Measurements from ENCODE around the gene KLF3. TPM values are rescaled to one million over a fixed set of nuclear protein-coding genes. Genes with fewer than 3 reads are reported as not detected.

Gene KLF3
- total and polyA plus RNA-seq, 2 of the 8 experiments (the other 6 are each of a cell fraction or from before 2014, with no cell fraction given) = 8.0 to 14.9 TPM

- TF ChIP-seq RAD21 (IDR thresholded peaks at IDR 0.05 in 1 of 2, conservative IDR thresholded peaks at IDR 0.05 in 1 of 2; ENCODE audit: low read depth in 2 of 2, low read length in 2 of 2) (no peak), EZH2 (IDR thresholded peaks at IDR 0.05; ENCODE audit: low read depth, low read length, severe bottlenecking) (no peak), E2F6 (IDR thresholded peaks at IDR 0.05) (no peak), EGR1 (IDR thresholded peaks at IDR 0.05; ENCODE audit: borderline replicate concordance, low read depth, low read length) (no peak), SIX5 (IDR thresholded peaks at IDR 0.05; ENCODE audit: low read depth, low read length) (no peak), TCF12 (IDR thresholded peaks at IDR 0.05; ENCODE audit: low read depth, low read length) (no peak), CHD7 (IDR thresholded peaks at IDR 0.05; ENCODE audit: insufficient replicate concordance, low read length) (no peak)
Measured at GRCh38 chr4:38710053-38710452, 46.1 kb downstream of the KLF3 start (continued).
